ENCODE results near the gene TMEM33.

The TMEM33 gene

GRCh38 chr4:41998019-41998418 lies 62.8 kb downstream of the TMEM33 start:
- DNase-seq (ENCODE audit: low read depth): no peak

DNA sequence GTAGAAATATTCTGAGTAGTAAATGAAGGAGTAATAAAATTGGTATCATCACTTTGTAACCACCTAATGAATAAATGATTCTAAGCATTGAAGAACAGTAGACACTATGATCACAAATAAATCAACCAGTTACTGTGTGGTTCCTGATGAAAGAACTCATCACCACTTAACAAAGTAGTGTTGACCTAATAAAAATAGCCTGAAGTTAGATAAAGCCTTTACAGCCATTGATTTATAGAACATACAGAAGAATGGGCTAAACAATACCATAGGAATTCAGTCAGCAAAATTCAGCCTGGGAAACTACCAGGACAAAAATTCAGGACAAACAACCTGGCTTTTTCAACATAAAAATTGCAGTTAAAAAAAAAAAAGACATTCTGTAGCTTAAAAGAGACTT lies 64.1 kb downstream of the TMEM33 start:
- no peak for DNase-seq (ENCODE audit: low read depth)

GRCh38 chr4:42008011-42008786 lies 73.0 kb downstream of the TMEM33 start:
- DNase-seq (ENCODE audit: low read depth): no peak

All from activated T-cell treated with anti-CD3 and anti-CD28 coated beads for 48 hours (primary cell).